Ishikawa (cell line): Measurements from ENCODE around the gene TRIM15.

ENCODE experiments used
- EP300 ChIP-seq: IDR thresholded peaks from 2 replicates; pipeline ENCODE4 v1.6.1; 2012; ENCODE audit warnings: borderline replicate concordance
- FOXM1 ChIP-seq: IDR thresholded peaks from 2 replicates; pipeline ENCODE4 v1.6.1; 2012; ENCODE audit warnings: low read depth, borderline replicate concordance
- RAD21 ChIP-seq: IDR thresholded peaks from 2 replicates; pipeline ENCODE4 v1.6.1; 2012; ENCODE audit warnings: low read depth
- REST ChIP-seq: IDR thresholded peaks from 2 replicates; pipeline ENCODE4 v1.6.1; 2012; ENCODE audit warnings: low read depth, mild to moderate bottlenecking
- TAF1 ChIP-seq: IDR thresholded peaks from 2 replicates; pipeline ENCODE4 v1.6.1; 2012; ENCODE audit warnings: low read depth, mild to moderate bottlenecking
- TF ChIP-seq, protein P1 (sequence below): IDR thresholded peaks from 2 replicates; pipeline ENCODE4 v1.6.1; 2012

GRCh38 chr6:30162265-30163089 is 869 bp upstream of the TRIM15 start:
- no peak for TF ChIP-seq EP300
- TF ChIP-seq REST = no peak
- no peak for TF ChIP-seq TAF1
- TF ChIP-seq FOXM1 = no peak
- TF ChIP-seq RAD21 = no peak
- TF ChIP-seq, protein P1, sequence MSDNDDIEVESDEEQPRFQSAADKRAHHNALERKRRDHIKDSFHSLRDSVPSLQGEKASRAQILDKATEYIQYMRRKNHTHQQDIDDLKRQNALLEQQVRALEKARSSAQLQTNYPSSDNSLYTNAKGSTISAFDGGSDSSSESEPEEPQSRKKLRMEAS = no peak
